Right lobe of liver (tissue), 6 donors: ENCODE results near the gene KIAA1614. TPM values are rescaled to one million over a fixed set of nuclear protein-coding genes. Genes with fewer than 3 reads are reported as not detected.

Source experiments
- ATAC-seq, 4 donors: fragments of 200-7000 bp; cut with Tn5 transposase; one replicate each; pipeline ENCODE4 v1.9.1; 2020; ENCODE audit warnings: mild to moderate bottlenecking in 4 of 4, moderate library complexity in 4 of 4
- DNase-seq, 3 donors: peaks; one replicate each; pipeline ENCODE4 v3.0.0-alpha.2; 2020
- H3K27ac ChIP-seq, 3 donors: fragments of 200-600 bp; one replicate each; pipeline ENCODE4 v1.8.0; 2022
- H3K27me3 ChIP-seq, 2 donors: fragments of 200-600 bp; one replicate each; pipeline ENCODE4 v1.8.0; 2022
- H3K36me3 ChIP-seq, 4 donors: fragments of 200-600 bp; sonication (generic) in 1 of 4; one replicate each; pipeline versions ENCODE4 v1.5.1 to v1.8.0; 2017 to 2022; ENCODE audit warnings: control low read depth in 1 of 4
- H3K4me1 ChIP-seq, 4 donors: fragments of 200-600 bp; sonication (generic) in 1 of 4; one replicate each; pipeline versions ENCODE4 v1.5.1 to v1.8.0; 2017 to 2022; ENCODE audit warnings: control low read depth in 1 of 4
- H3K4me3 ChIP-seq, 3 donors: fragments of 200-600 bp; one replicate each; pipeline ENCODE4 v1.8.0; 2022
- H3K9me3 ChIP-seq, 4 donors: fragments of 200-600 bp; sonication (generic) in 1 of 4; one replicate each; pipeline versions ENCODE4 v1.5.1 to v1.8.0; 2017 to 2022; ENCODE audit warnings: control low read depth in 1 of 4
- CTCF ChIP-seq, 4 donors: fragments of 200-600 bp in 3 of 4; fragments of 450-650 bp in 1 of 4; IDR thresholded peaks; one replicate each; pipeline versions ENCODE4 v1.5.1 to v1.8.0; 2016 to 2022; ENCODE audit warnings: antibody characterized with exemption in 4 of 4, mild to moderate bottlenecking in 2 of 4
- POLR2A ChIP-seq: fragments of 450-650 bp; IDR thresholded peaks from one replicate; pipeline ENCODE4 v1.6.1; 2017; ENCODE audit warnings: antibody characterized with exemption, mild to moderate bottlenecking
- WGBS: methylation state at CpG from one replicate; pipeline ENCODE4 v1.1.6; 2018; ENCODE audit warnings: low coverage, low lambda C conversion rate; ENCODE audit not compliant: insufficient coverage; ENCODE audit errors: missing lambda C conversion rate; 5-methylcytosine and 5-hydroxymethylcytosine counted together
- intact Hi-C, 2 donors: fragments of 100-400 bp; cut with DNase I; formaldehyde crosslinking; loops; one replicate each; pipeline versions ENCODE4 v1.11.2 to v1.14.1; 2022
- total RNA-seq, 6 experiments: library from RNA; depleted of rRNA in 2 of 6; stranded (reverse); fragments of >200 nt in 2 of 6; fragmentation: NEBNext Ultra II Directional in 3 of 6; extraction: Animal tissue kit (Norgen Biotek cat#: 25700) in 3 of 6; gene quantifications; one replicate each; pipeline versions ENCODE4 v1.1.0 to v1.2.4, GENCODE V29; 2016 to 2023
- donor health status: DM: no; HTN: yes; CAD: no.
- donor health status: DM: no; HTN: no; CAD: no.
- donor health status: DM: no; HTN: no; CAD: no.
- donor health status: DM: no; HTN: yes; CAD: no.
- donor health status: DM: no; HTN: yes; CAD: no.

KIAA1614 gene
- total RNA-seq, 6 experiments from 2014 or later: 0.13 to 0.25 (median 0.21) TPM

GRCh38 chr1:180971273-180971997 lies 58.7 kb downstream of the KIAA1614 start:
- intact Hi-C loops: no loop called here
- H3K27ac ChIP-seq: no peak overlapping the region
- H3K27me3 ChIP-seq: no peaks in the 10 kb centered on the region
- H3K4me3 ChIP-seq: no peak overlapping the region
- ATAC-seq (no peak), DNase-seq (no peak)
- no peak for TF ChIP-seq CTCF (IDR thresholded peaks at IDR 0.05)
- no peak for TF ChIP-seq POLR2A
- 94% methylated on average over 2 of the region's 8 CpGs for WGBS
- H3K36me3 ChIP-seq: peaks cover 0 to 16% (median 0%) of the 10 kb centered on the region in 4 donors
- no peaks in the 10 kb centered on the region for H3K9me3 ChIP-seq
- H3K4me1 ChIP-seq: peaks cover 0 to 7% (median 0%) of the 10 kb centered on the region in 4 donors

DNA sequence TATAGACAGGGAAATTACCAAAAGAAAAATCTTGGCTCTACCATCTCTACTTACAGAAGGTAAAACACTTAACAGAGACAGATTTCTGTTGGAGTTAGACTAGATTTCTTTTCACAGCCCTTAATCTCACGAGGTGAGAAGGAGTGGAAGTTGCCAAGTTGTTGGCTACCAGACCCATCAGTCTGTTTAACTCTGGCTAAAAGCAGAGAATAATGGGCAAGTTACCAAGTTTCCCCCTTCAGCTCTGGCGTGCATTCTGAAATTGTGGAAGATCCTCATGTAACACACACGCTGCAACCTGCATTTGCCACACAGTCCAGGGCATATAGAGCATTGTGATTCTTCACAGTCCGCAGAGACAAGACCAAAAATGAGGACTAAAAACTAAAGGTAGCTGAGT lies 60.7 kb downstream of the KIAA1614 start:
- ATAC-seq: peak in 1 of 4 donors; percentile 27
- no peak overlapping the region for H3K27ac ChIP-seq
- TF ChIP-seq CTCF (IDR thresholded peaks at IDR 0.05) (no peak), POLR2A (no peak)

GRCh38 chr1:180974236-180974635 lies 61.5 kb downstream of the KIAA1614 start:
- H3K4me3 ChIP-seq: no peak overlapping the region
- no peaks in the 10 kb centered on the region for H3K27me3 ChIP-seq
- intact Hi-C loops: no loop called here
- TF ChIP-seq POLR2A (no peak), CTCF (IDR thresholded peaks at IDR 0.05) (no peak)
- no peaks in the 10 kb centered on the region for H3K9me3 ChIP-seq
- 70% methylated on average over 4 of the region's 4 CpGs for WGBS
- H3K27ac ChIP-seq: no peak overlapping the region
- DNase-seq (no peak), ATAC-seq (no peak)
- H3K4me1 ChIP-seq: peaks cover 0 to 7% (median 0%) of the 10 kb centered on the region in 4 donors
- H3K36me3 ChIP-seq: peaks cover 0 to 24% (median 0%) of the 10 kb centered on the region in 4 donors

More for the DNA sequence above, 60.7 kb downstream of the KIAA1614 start:
- intact Hi-C loops: no loop called here
- Histone ChIP-seq H3K4me3 (no peak overlapping the region), H3K36me3 (peaks cover 0 to 24% (median 0%) of the 10 kb centered on the region in 4 donors), H3K27me3 (no peaks in the 10 kb centered on the region), H3K9me3 (no peaks in the 10 kb centered on the region), H3K4me1 (peaks cover 0 to 7% (median 0%) of the 10 kb centered on the region in 4 donors)
- WGBS: 60% methylated on average over 4 of the region's 4 CpGs
- no peak for DNase-seq

DNA sequence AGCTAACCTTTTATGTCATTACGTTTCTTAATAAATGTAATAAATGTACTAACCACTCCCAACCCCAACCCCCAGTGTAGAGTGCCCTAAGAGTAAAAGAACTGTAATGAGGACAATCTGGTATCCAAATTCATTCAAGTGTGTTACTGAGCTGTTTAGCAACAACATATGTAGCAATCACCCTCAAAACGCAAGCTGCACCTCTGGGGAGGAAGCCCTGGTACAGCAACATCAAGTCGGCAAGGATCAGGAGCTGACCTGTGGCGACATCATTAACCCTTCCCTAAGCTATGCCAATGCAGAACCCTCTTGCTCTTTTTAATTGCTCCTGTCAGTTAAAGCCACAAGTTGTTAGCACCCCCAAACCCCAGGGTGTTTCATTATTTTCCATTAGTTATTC lies 62.9 kb downstream of the KIAA1614 start:
- no peak overlapping the region for H3K27ac ChIP-seq
- 34% methylated on average over 3 of the region's 4 CpGs for WGBS
- no peak for DNase-seq
- intact Hi-C loops: no loop called here
- H3K9me3 ChIP-seq: no peaks in the 10 kb centered on the region
- TF ChIP-seq POLR2A: no peak
- TF ChIP-seq CTCF (IDR thresholded peaks at IDR 0.05): no peak
- peaks cover 0 to 24% (median 0%) of the 10 kb centered on the region in 4 donors for H3K36me3 ChIP-seq
- ATAC-seq: no peak
- no peak overlapping the region for H3K4me3 ChIP-seq
- H3K4me1 ChIP-seq: peaks cover 0 to 7% (median 0%) of the 10 kb centered on the region in 4 donors
- H3K27me3 ChIP-seq: no peaks in the 10 kb centered on the region
